Activated gamma-delta T cell (primary cell): ENCODE results near the gene ABCF3.

ENCODE experiments used
- DNase-seq: peaks from one replicate; lab custom pipeline; 2025; lab: John Stamatoyannopoulos, UW

Gene ABCF3

GRCh38 chr3:184233127-184233843 lies 47.3 kb downstream of the ABCF3 start:
- no peak for DNase-seq

- DNase-seq, result no peak
Observed at GRCh38 chr3:184234224-184234623, 48.2 kb downstream of the ABCF3 start.

DNA sequence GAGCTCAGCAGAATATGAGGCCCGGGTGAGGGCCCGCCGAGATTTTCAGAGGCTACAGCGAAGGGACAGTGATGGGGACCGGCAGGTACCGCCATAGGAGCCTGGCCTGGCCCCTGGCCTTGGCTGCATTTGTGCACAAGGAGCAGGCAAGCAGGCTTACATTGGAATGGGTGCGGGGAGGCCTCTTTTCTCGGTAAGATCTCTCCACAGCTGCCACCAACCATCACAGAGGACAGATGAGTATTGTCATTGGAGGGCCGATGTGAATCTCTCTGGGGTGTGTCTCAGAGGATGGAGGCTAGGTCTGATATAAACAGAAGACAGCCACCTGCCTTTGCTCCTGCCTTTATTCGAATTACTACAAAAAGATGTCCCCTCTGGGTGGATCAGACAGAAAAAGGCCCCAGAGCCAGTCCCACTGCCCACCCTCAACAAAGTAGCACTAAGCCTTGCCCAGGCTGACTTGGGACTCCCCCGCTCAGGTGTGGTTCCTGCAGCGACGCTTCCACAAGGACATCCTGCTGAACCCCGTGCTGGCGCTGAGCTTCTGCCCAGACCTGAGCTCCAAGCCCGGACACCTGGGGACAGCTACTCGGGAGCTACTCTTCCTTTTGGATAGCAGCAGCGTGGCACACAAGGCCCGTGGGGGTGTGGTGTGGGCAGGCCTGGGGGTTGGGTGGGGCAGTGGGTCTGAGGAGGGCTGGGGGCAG lies 48.8 kb downstream of the ABCF3 start:
- DNase-seq, result no peak

DNA sequence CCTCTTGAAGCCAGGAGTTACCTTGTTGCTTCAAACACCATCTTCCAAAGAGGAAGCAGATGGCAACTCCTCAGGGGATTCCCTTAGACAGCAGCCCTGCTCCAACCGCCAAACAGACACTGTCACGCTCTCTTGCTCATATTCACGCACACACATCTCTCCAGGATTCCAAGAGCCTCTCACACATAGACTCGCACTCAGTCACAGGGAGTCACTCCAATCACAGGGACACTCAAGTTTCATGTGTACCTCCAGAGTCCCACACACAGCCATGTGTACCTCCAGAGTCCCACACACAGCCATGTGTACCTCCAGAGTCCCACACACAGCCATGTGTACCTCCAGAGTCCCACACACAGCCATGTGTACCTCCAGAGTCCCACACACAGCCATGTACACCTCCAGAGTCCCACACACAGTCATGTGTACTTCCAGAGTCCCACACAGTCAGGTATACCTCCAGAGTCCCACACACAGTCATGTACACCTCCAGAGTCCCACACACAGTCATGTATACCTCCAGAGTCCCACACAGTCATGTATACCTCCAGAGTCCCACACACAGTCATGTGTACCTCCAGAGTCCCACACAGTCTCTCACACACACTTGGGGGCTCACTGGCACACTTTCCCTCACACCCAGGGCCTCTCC lies 49.5 kb downstream of the ABCF3 start:
- DNase-seq, result no peak

DNA sequence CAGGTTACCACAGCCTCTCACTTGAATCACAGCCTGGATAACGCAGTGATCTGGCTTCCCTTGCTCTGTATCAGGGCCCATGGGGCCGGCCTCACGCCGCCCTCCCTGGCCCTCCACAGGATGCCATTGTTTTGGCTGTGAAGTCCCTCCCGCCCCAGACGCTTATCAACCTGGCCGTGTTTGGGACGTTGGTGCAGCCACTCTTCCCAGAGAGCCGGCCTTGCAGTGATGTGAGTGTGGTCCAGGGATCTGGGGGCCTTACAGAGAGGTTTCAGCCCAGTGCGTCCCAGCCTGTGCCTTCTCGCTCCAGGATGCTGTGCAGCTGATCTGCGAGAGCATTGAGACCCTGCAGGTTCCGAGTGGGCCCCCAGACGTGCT lies 50.0 kb downstream of the ABCF3 start:
- no peak for DNase-seq

DNA sequence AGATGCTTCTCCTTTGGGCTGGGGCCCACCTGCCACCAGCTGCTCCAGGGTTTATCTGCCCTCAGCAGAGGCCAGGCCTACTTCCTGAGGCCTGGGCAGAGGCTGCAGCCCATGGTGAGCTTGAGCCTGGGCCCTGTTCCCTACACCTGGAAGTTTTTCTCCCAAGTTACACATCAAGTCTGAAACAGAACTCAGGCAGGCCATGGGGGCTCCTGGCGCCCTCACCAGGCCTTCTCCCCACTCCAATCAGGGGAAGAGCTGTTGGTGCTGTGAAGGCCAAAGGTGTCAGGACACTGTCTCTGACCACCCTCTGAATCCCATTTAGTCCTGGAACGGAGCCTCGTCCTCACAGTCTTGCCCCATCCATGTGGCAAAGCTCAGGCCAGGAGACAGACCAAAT lies 50.6 kb downstream of the ABCF3 start:
- DNase-seq, result no peak

DNA sequence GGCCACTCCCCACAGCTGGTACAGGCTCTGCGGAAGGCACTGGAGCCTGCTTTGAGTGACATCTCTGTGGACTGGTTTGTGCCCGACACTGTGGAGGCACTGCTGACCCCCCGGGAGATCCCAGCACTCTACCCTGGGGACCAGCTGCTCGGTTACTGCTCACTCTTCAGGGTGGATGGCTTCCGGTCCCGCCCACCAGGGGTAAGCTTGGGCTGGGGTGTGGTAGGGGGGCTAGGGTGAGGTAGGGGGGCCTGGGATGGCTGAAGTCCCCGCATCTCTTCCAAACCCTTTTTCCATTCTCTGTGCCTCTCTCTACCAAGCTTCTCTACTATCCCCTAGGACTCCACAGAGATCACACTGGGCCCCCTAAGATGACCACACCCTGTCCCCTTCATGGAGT lies 51.2 kb downstream of the ABCF3 start:
- DNase-seq, result no peak

GRCh38 chr3:184237807-184238206 lies 51.8 kb downstream of the ABCF3 start:
- no peak for DNase-seq

DNA sequence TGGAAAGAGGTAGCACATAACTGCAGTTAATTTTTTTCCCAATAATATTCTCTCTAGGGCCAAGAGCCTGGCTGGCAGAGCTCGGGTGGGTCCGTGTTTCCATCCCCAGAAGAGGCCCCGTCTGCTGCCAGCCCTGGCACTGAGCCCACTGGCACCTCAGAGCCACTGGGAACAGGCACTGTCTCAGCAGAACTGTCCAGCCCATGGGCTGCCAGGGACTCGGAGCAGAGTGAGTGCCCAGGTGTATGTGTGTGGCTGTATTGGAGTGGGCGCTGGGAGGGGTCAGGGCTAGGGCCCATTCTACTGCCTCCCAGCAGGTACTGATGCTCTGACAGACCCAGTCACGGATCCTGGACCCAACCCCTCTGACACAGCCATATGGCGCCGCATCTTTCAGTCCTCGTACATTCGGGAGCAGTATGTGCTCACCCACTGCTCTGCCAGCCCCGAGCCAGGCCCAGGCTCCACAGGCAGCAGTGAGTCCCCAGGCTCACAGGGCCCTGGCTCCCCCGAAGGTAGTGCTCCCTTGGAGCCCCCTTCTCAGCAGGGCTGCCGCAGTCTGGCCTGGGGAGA lies 52.3 kb downstream of the ABCF3 start:
- no peak for DNase-seq

- no peak for DNase-seq
Observed at GRCh38 chr3:184239221-184239620, 53.2 kb downstream of the ABCF3 start.

DNA sequence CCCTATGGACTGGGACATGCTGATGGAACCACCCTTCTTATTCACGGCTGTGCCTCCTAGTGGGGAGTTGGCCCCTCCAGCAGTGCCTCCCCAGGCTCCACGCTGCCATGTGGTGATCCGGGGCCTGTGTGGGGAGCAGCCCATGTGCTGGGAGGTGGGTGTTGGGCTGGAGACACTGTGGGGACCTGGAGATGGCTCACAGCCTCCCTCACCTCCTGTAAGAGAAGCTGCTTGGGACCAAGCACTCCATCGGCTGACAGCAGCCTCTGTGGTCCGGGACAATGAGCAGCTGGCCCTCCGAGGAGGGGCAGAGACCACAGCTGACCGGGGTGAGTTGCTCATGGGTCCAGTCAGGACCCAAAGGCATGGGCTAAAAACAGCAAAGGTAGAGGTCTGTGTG lies 53.7 kb downstream of the ABCF3 start:
- no peak for DNase-seq

DNA sequence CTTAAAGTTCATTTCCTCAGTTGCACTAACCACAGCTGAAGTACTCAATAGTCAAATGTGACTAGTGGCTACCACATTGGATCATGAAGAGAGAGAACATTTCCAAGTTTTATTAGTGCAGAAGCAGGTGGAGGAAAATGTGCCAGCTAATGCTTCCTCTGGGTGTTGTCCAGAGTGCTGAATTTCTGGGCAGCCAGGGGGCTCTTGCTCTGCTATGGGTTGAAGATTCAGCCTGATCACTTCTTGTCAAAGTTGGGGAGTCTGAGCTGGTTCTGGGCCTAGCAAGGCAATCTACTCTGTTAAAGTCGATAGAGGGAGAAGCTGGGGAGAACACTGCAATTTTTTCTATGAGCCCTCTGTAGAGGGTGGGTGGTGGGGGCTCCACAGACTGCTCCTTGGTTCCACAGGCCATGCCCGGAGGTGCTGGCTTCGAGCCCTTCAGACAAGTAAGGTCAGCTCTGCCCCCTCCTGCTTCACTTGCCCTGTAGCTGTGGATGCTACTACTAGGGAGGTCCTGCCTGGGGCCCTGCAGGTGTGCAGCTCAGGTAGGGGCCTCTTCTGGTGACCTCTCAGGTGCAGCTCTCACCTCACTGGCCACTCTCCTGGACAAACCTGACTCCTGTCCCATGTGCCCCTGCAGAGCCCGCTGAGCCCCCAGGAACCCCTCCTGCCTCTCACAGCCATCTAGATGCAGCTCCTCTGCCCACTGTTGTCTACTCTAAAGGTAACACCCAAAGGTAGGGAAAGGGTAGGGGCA lies 54.6 kb downstream of the ABCF3 start:
- DNase-seq, result no peak

DNA sequence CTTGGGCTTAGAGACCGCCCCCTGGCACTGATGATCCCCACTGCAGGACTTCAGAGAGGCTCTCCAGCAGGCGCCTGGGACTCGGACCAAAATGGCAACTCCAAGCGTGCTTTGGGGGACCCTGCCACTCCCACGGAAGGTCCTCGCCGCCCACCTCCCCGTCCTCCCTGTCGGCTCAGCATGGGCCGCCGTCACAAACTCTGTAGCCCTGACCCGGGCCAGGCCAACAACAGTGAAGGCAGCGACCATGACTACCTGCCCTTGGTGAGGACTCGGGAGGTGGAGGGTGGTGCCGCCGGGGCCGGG lies 55.1 kb downstream of the ABCF3 start:
- no peak for DNase-seq

DNA sequence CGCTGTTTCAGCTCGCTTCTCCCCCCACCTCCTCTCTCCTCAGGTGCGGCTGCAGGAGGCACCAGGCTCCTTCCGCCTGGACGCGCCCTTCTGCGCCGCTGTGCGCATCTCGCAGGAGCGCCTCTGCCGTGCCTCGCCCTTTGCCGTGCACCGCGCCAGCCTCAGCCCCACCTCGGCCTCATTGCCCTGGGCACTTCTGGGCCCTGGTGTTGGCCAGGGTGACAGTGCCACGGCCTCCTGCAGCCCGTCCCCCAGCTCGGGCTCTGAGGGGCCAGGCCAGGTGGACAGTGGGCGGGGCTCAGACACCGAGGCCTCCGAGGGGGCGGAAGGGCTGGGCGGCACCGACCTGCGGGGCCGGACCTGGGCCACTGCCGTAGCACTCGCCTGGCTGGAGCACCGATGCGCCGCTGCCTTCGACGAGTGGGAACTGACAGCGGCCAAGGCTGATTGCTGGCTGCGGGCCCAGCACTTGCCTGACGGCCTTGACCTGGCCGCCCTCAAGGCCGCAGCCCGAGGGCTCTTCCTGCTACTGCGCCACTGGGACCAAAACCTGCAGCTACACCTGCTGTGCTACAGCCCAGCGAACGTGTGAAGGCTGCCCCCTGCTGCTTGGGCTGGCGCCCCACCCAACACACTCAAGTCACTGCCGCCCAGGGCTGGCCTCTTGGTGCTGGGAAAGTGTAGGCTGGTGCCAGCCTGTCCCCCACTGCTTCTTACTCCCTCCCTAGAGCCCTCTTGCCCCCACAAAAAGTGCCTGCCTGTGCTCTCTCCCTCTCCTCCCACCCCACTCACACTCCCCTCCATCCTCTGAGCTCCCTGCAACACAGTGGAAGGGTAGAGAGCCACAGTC lies 55.7 kb downstream of the ABCF3 start:
- DNase-seq, result no peak

- no peak for DNase-seq
Observed at GRCh38 chr3:184242297-184242685, 56.3 kb downstream of the ABCF3 start.
